NCI-H2171 treated with DMSO at 0.1 percent for 48 hours (cell line): ENCODE data around the gene FRG1.
"Not testable (repeated sequence)": the region's sequence is repeated elsewhere in the genome, so short reads cannot be mapped to it uniquely, and the experiment has no call there.

ENCODE experiments used
- DNase-seq: peaks from one replicate; lab custom pipeline; 2025; lab: John Stamatoyannopoulos, UW

FRG1 gene

DNA sequence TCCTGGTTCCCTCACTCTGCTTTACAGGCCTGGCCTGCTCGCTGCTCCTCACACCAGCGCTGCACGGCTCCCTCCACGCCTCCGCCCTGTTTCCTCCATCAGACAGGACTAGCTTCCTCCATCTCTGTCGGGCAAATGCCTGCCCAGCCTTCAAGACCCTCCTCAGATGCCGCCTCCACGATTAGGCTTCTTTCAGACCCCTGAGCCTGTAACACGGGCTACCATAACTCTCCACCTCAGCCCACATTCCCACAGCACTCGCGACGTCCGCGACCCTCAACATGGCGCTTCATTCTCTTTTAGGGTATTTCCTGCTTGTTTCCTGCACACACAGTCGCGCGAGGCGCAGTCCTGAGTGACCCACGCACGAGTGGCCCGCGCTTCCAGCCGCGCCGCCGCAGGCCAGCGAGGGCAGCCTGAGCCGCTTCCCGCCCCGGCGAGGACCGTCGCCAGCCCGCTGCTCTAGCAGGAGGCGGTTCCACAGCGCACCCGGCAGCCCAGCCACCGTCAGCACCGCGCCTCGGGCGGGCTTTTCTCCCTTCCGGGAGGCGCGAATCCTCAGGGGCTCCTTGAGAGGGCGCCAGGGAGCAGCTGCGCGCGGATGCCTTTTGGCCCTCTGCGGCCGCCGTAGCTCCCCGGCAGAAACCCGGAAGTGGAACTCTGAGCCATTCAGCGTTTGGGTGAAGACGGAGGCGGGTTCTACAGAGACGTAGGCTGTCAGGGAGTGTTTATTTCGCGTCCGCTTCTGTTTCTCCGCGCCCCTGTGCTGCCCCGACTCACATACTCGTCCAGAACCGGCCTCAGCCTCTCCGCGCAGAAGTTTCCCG lies at the start of gene FRG1:
FRG1 (plus strand) TSS at position 695 of the 827 bp plus-strand sequence. CDS start 138 bp downstream, outside the sequence.
- DNase-seq: no peak

GRCh38 chr4:189897667-189898066 lies 43.0 kb upstream of the FRG1 start:
- DNase-seq: no peak

- not testable (repeated sequence) for DNase-seq
These were observed 41.1 kb upstream of the FRG1 start for GRCh38 chr4:189899481-189900015.

- DNase-seq: not testable (repeated sequence)
These were observed 36.1 kb upstream of the FRG1 start for GRCh38 chr4:189904420-189905027.

DNA sequence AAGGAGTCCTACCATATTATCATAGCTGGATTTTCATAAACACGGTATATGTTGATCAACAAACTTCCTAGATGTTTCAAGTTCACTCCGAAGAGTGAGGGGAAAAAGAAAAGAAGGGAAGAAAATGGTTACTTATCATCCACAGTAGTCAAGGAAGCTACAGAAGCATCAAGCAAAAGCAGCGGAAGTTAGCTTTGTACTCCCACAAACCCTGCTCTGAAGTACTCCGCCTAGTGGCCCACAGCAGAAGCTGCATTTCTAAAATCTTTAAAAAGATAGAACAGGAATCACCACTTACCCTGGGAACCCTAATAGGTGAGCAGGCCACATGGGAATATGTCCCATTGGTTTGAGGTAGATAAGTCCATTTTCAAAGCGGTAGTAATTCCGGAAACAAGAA lies 28.5 kb upstream of the FRG1 start:
- DNase-seq: no peak

- no peak for DNase-seq
These were observed 23.3 kb upstream of the FRG1 start for GRCh38 chr4:189917161-189917891.

DNA sequence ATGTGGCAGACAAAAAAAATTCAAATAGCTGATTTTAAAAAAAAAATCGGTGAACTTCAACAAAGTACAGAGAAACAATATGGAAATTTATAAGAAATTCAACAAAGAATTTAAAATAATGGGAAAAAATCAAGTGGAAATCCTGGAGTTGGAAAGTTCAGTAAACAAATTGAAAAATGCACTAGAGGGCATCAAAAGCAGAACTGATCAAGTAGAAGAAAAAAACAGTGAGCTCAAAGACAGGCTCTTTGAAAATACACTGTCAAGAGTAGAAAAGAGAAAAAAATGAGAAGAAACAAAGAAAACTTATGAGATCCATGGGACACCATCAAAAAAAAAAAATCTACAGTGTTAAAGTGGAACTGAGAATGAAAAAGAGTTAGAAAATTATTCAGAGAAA lies 19.6 kb upstream of the FRG1 start:
- no peak for DNase-seq

DNA sequence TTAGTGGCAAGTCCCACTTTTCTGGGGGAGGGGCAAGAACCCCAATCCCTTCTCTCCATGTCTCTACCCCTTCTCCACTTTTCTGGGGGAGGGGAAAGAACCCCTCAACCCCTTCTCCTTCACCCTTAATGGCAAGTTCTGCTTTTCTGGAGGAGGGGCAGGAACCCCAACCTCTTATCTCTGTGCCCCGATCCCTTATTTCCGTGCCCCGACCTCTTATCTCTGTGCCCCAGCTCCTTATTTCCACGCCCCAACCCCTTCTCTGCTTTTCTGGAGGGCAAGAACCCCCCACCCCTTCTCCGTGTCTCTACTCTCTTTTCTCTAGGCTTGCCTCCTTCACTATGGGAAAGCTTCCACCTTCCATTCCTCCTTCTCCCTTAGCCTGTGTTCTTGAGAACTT lies 13.9 kb upstream of the FRG1 start:
- not testable (repeated sequence) for DNase-seq

DNA sequence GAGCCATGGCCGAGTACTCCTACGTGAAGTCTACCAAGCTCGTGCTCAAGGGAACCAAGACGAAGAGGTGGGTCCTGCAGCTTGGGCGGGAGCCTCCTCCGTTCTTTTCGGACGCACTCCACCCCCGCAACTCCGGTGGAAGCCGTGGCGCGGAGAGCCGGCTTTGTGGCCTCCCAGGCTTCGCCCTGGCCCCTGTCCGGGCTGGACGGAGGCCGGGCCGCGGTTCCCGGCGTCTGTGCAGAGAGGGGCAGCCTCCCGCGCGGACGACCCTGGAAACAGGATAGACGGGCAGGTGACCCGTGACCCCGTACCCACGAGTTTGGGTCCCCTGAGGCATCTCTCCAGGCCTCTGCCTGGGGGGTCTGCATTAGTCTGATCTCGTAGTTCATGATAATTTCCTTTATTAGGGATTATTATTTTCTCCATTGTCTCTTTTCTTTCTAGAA lies 356 bp downstream of the FRG1 start:
- DNase-seq: no peak

- DNase-seq: not testable (repeated sequence)
These were observed 1.7 kb downstream of the FRG1 start for GRCh38 chr4:189942412-189942811.

DNA sequence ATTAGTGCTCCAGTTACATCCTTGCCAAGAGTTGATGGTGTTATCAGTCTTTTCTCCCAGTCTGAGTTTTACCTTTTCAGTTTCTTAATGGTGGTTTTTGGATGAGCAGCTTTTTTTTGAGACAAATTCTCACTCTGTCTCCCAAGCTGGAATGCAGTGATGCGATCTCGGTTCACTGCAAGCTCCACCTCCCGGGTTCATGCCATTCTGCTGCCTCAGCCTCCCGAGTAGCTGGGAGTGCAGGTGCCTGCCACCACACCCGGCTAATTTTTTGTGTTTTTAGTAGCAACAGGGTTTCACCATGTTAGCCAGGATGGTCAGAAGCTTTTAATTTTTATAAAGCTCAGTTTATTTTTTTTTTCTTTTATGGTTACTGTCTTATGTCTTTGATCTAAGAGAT lies 3.4 kb downstream of the FRG1 start:
- not testable (repeated sequence) for DNase-seq

GRCh38 chr4:189946906-189947305 lies 6.2 kb downstream of the FRG1 start:
- DNase-seq: not testable (repeated sequence)

DNA sequence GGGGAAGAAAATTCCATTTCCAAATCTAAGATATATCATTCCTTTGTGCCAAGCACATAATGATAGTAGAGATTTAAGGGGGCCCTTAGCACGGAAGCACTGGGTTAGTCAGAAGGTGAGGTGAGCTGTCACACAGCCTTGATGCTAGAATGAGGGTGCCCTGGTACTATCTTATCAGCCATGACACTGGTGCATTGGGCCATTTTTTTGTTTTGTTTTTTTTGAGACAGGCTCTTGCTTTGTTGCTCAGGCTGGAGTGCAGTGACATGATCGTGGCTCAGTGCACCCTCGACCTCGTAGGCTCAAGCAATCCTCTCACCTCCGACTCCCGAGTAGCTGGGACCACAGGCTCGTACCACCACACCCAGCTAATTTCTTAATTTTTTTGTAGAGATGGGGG lies 7.8 kb downstream of the FRG1 start:
- not testable (repeated sequence) for DNase-seq

DNA sequence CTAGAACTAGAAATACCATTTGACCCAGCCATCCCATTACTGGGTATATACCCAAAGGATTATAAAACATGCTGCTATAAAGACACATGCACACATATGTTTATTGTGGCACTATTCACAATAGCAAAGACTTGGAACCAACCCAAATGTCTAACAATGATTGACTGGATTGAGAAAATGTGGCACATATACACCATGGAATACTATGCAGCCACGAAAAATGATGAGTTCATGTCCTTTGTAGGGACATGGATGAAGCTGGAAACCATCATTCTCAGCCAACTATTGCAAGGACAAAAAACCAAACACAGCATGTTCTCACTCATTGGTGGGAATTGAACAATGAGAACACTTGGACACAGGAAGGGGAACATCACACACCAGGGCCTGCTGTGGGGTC lies 28.6 kb downstream of the FRG1 start:
- DNase-seq: not testable (repeated sequence)

DNA sequence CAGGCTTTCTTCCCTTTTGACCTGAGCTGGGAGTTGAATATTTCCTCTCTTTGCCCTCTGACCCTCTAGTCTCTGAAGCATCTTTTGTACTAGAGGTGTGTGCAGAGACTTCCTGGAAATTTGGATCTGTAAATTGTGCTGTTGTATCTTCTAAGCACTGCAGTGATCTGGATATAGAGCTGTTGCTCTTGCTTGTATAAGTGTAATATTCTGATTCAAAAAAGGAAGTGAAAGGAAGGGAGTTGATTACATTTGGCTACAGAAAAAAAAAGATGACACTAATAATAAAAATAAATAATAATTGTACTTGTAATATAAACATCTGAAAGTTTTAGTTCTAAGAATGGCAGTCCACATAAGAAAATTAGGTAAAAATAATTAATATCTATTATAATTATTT lies 33.0 kb downstream of the FRG1 start:
- DNase-seq: no peak

DNA sequence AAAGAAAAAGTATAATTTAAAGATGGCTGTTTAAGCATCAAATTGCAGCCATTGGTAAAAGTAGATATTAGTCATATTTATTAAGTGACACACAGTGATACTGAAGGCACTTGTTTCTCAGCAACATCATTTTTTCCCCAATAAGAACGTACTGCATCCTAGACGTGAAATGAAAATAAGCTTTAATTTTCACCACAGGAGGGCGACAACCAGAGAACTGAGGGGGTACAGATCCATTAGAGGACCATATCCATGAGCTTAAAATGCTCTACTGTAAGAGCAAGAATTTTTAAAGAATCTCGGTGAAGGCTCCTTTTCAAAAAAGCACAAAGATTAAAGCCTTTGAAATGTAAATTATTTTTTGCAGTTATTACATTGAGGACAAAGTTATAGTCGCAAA lies 33.4 kb downstream of the FRG1 start:
- DNase-seq: no peak

GRCh38 chr4:189979196-189980047 lies 38.8 kb downstream of the FRG1 start:
- DNase-seq: no peak

DNA sequence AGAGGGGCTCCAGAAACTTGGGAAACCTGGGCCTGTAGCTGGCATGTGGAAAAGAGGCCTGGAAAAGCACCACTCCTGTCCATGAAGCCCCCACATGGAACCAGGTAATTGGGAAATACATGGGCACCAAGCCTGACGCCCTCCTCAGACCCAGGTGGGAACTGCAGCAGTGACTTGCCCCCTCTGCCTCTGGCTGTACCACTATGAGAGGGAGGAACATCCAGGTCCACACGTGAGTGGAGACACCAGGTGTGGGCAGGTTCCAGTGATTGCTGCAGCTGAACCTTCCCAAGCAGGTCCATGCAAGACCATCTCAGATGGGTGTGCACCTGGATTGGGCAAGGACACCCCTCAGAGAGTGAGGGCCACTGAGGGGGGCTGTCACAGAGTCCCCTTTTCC lies 39.6 kb downstream of the FRG1 start:
- DNase-seq: not testable (repeated sequence)

DNA sequence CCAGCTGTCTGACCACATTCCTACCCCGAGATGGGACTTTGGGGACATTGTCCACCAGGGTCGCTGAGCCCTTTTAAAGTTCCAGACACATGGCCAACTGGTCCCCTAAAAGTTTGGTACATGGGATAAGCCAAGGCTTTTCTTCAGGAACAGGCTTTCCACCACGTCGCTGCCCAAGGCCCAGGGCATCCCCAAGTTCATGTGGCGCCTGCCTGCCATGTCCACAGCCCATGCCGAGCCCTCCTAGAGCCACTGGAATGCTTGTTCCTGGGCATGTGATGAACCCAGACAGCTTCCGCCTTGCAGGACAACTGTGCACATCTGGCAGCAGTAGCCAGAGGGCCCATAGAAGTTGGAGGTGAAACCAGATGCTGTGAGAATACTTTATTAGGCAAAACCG lies 41.3 kb downstream of the FRG1 start:
- no peak for DNase-seq

- not testable (repeated sequence) for DNase-seq
These were observed 43.3 kb downstream of the FRG1 start for GRCh38 chr4:189983916-189984526.

DNA sequence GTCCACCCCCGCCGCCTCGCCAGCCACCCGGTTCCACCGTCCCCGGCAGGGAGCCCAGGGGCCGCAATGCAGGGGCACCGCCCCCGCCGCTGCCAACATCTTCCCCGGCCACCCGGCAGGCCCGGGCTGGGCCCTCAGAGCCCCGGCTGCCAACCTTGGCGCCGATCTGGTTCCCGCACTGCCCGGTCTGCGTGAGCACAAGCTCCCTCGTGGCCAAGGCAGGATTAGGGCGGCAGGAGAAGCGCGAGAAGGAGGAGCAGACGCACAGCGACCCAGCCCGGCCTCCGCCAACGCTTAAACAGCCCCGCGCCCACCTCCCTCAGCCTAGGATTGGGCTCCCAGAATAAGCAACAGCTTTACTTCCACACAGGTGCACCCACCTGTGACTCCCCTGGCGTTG lies 44.0 kb downstream of the FRG1 start:
- not testable (repeated sequence) for DNase-seq
